A673 (cell line): ENCODE data around the gene LDB3.

ENCODE experiments used
- CTCF ChIP-seq: fragments of 300-800, 200-600 bp; sonication (generic); conservative IDR thresholded peaks from 2 replicates; pipeline ENCODE4 v1.5.1; 2017; ENCODE audit warnings: low read depth, mild to moderate bottlenecking, antibody characterized with exemption, low read length, moderate library complexity, mixed read lengths
- EZH2 ChIP-seq: fragments of 200-600 bp; sonication (generic); IDR thresholded peaks from 2 replicates; pipeline ENCODE4 v1.6.1; 2017; ENCODE audit warnings: borderline replicate concordance, low read depth, mild to moderate bottlenecking, mixed read lengths, antibody characterized with exemption, low read length; ENCODE audit not compliant: poor library complexity, severe bottlenecking

- TF ChIP-seq CTCF = no peak
- no peak for TF ChIP-seq EZH2
Measured at GRCh38 chr10:86681047-86681446, 12.7 kb downstream of the LDB3 start.
